K562 (cell line): Measurements from ENCODE around the gene CCDC136. TPM values are rescaled to one million over a fixed set of nuclear protein-coding genes. Genes with fewer than 3 reads are reported as not detected.

ENCODE experiments used
- AFF4 ChIP-seq: sonication (generic); formaldehyde crosslinking; IDR thresholded peaks from 2 replicates; pipeline ENCODE4 v1.8.0; 2023; ENCODE audit warnings: mild to moderate bottlenecking, missing genetic modification reagents
- CBX8 ChIP-seq: fragments of 200-600 bp; sonication (generic); IDR thresholded peaks from 2 replicates; pipeline ENCODE4 v1.6.1; 2012; ENCODE audit warnings: borderline replicate concordance, mixed run types, low read depth, mild to moderate bottlenecking, moderate library complexity, mixed read lengths, low read length, control low read depth, inconsistent platforms; ENCODE audit not compliant: poor library complexity, severe bottlenecking; ENCODE audit errors: extremely low read depth
- DPF2 ChIP-seq: fragments of 450-650 bp; IDR thresholded peaks from 2 replicates; pipeline ENCODE4 v1.6.1; 2016
- HMGN3 ChIP-seq: IDR thresholded peaks from 2 replicates; pipeline ENCODE4 v1.6.1; 2011; ENCODE audit warnings: borderline replicate concordance, low read depth, mild to moderate bottlenecking, mixed read lengths, low read length; ENCODE audit not compliant: insufficient read length; ENCODE audit errors: extremely low read depth
- HMGXB4 ChIP-seq: sonication (generic); formaldehyde crosslinking; IDR thresholded peaks from 2 replicates; pipeline ENCODE4 v1.8.1; 2023; ENCODE audit warnings: mild to moderate bottlenecking, missing genetic modification reagents
- HNRNPK ChIP-seq: fragments of 200-400 bp; formaldehyde crosslinking; IDR thresholded peaks from one replicate; pipeline ENCODE4 v1.6.1; 2018; ENCODE audit warnings: mild to moderate bottlenecking, low read depth, low read length; ENCODE audit not compliant: poor library complexity, severe bottlenecking
- MXI1 ChIP-seq: IDR thresholded peaks from 2 replicates; pipeline ENCODE4 v1.6.1; 2011; ENCODE audit warnings: low read depth, mild to moderate bottlenecking, improper control_type of control experiment, low read length
- PCBP1 ChIP-seq: fragments of 200-400 bp; formaldehyde crosslinking; IDR thresholded peaks from 2 replicates; pipeline ENCODE4 v1.6.1; 2018; ENCODE audit warnings: mild to moderate bottlenecking, low read depth, low read length; ENCODE audit not compliant: poor library complexity, severe bottlenecking
- RAD21 ChIP-seq, 2 experiments: fragments of 250-450 bp in 1 of 2; fragments of 450-650 bp in 1 of 2; sonication (Bioruptor Pico) in 1 of 2; formaldehyde crosslinking in 1 of 2; IDR thresholded peaks in 1 of 2; conservative IDR thresholded peaks in 1 of 2; 2 replicates each; pipeline versions ENCODE4 v1.4.0 to v1.8.0; 2020 to 2022; ENCODE audit warnings: mild to moderate bottlenecking in 2 of 2, moderate library complexity in 1 of 2
- SIRT6 ChIP-seq: IDR thresholded peaks from one replicate; pipeline ENCODE4 v1.6.1; 2012; ENCODE audit warnings: low read depth, mild to moderate bottlenecking, control low read depth, inconsistent platforms, low read length, moderate library complexity
- SNRNP70 ChIP-seq: fragments of 200-400 bp; formaldehyde crosslinking; optimal IDR thresholded peaks from 2 replicates; pipeline ENCODE3; 2017; ENCODE audit warnings: low read depth, low read length
- SRSF3 ChIP-seq: fragments of 200-400 bp; formaldehyde crosslinking; IDR thresholded peaks from 2 replicates; pipeline ENCODE4 v1.6.1; 2016; ENCODE audit warnings: mild to moderate bottlenecking, low read length, moderate library complexity; ENCODE audit not compliant: insufficient read depth
- ZNF3 ChIP-seq: fragments of 250-450 bp; sonication (Bioruptor Pico); IDR thresholded peaks from 2 replicates; pipeline ENCODE4 v1.5.0; 2021; ENCODE audit warnings: mild to moderate bottlenecking, moderate library complexity
- ZNF77 ChIP-seq: fragments of 250-450 bp; sonication (Bioruptor Pico); IDR thresholded peaks from 2 replicates; pipeline ENCODE4 v1.5.0; 2020
- ZNF830 ChIP-seq: fragments of 250-450 bp; sonication (Bioruptor Pico); IDR thresholded peaks from 2 replicates; pipeline ENCODE4 v1.5.0; 2021; ENCODE audit warnings: mild to moderate bottlenecking
- polyA plus RNA-seq, 8 experiments: library from polyadenylated mRNA; depleted of rRNA in 4 of 8; stranded (reverse) in 5 of 8; unstranded in 3 of 8; fragments of >200 nt; fragmentation: Nextera tagmentation in 2 of 8; fragmentation: Illumina TruSeq in 1 of 8; extraction: Ambion mirVana in 2 of 8; extraction: Trizol in 1 of 8; gene quantifications; 2 replicates each; pipeline versions ENCODE4 v1.2.1 to v1.2.3, GENCODE V29; 2011 to 2014; ENCODE audit warnings: inconsistent platforms in 1 of 8, missing spikeins in 1 of 8
- total RNA-seq, 7 experiments: library from RNA; depleted of rRNA in 6 of 7; stranded (reverse); fragments of >200 nt in 6 of 7; fragmentation: Illumina TruSeq in 2 of 7; extraction: Trizol in 2 of 7; gene quantifications; 2 replicates each; pipeline versions ENCODE4 v1.2.1 to v1.2.3, GENCODE V29; 2011 to 2021; ENCODE audit warnings: low replicate concordance in 1 of 7
- TF ChIP-seq, protein P1 (sequence below): fragments of 200-800 bp; sonication (Bioruptor generic); IDR thresholded peaks from 2 replicates; pipeline ENCODE4 v1.6.1; 2017; ENCODE audit warnings: missing genetic modification characterization, missing compliant biosample characterization
- TF ChIP-seq, protein P2 (sequence below): fragments of 450-650 bp; formaldehyde crosslinking; IDR thresholded peaks from 2 replicates; pipeline ENCODE4 v1.4.0; 2020; ENCODE audit warnings: mild to moderate bottlenecking, moderate library complexity

The CCDC136 gene
- total and polyA plus RNA-seq, 9 of the 15 experiments (the other 6 are each of a cell fraction or from before 2014, with no cell fraction given), result 2.4 to 40.8 (median 26.5) TPM

DNA sequence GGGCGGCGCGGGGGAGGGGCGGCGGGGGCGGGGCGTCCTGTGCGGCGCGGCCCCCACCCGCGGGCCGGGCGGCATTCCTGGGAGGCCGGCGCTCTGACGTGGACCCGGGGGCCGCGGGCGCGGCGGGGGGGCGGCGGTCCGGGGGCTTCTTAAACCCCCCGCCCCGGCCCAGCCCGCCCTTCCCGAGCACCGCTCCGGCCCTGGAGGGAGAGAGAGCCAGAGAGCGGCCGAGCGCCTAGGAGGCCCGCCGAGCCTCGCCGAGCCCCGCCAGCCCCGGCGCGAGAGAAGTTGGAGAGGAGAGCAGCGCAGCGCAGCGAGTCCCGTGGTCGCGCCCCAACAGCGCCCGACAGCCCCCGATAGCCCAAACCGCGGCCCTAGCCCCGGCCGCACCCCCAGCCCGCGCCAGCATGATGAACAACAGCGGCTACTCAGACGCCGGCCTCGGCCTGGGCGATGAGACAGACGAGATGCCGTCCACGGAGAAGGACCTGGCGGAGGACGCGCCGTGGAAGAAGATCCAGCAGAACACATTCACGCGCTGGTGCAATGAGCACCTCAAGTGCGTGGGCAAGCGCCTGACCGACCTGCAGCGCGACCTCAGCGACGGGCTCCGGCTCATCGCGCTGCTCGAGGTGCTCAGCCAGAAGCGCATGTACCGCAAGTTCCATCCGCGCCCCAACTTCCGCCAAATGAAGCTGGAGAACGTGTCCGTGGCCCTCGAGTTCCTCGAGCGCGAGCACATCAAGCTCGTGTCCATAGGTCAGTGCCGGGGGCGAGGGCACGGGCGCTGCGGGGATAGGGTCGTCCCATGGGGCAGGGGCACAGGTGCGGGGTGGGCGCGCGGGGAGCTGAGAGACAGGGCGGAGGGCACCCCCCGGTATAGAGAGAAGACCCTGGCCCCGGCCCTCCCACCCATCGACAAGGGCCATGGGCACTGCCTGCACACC, 38.7 kb downstream of the CCDC136 start, which contains the start of gene FLNC (continued):
- TF ChIP-seq, protein P1, sequence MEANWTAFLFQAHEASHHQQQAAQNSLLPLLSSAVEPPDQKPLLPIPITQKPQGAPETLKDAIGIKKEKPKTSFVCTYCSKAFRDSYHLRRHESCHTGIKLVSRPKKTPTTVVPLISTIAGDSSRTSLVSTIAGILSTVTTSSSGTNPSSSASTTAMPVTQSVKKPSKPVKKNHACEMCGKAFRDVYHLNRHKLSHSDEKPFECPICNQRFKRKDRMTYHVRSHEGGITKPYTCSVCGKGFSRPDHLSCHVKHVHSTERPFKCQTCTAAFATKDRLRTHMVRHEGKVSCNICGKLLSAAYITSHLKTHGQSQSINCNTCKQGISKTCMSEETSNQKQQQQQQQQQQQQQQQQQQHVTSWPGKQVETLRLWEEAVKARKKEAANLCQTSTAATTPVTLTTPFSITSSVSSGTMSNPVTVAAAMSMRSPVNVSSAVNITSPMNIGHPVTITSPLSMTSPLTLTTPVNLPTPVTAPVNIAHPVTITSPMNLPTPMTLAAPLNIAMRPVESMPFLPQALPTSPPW (CRISPR knock-in tag), result peak; percentile 98
- no peak for TF ChIP-seq SIRT6
- TF ChIP-seq PCBP1, result no peak
- no peak for TF ChIP-seq ZNF77
- no peak for TF ChIP-seq SRSF3
- TF ChIP-seq HMGN3, result peak; percentile 54
- no peak for TF ChIP-seq ZNF3 (CRISPR knock-in tag)
- TF ChIP-seq, protein P2, sequence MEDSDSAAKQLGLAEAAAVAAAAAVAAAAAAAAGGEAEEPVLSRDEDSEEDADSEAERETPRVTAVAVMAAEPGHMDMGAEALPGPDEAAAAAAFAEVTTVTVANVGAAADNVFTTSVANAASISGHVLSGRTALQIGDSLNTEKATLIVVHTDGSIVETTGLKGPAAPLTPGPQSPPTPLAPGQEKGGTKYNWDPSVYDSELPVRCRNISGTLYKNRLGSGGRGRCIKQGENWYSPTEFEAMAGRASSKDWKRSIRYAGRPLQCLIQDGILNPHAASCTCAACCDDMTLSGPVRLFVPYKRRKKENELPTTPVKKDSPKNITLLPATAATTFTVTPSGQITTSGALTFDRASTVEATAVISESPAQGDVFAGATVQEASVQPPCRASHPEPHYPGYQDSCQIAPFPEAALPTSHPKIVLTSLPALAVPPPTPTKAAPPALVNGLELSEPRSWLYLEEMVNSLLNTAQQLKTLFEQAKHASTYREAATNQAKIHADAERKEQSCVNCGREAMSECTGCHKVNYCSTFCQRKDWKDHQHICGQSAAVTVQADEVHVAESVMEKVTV (CRISPR knock-in tag), result no peak
- no peak for TF ChIP-seq MXI1
- no peak for TF ChIP-seq HNRNPK
- TF ChIP-seq DPF2, result no peak; the same call in 1 of the 2 replicates
- no peak for TF ChIP-seq SNRNP70
- TF ChIP-seq RAD21 (CRISPR knock-in tag; conservative IDR thresholded peaks at IDR 0.05 in 1 of 2, IDR thresholded peaks at IDR 0.05 in 1 of 2), result peak in 1 of 2 experiments; percentile 15; a peak in 1 of 4 replicates
- no peak for TF ChIP-seq CBX8
- TF ChIP-seq HMGXB4 (CRISPR knock-in tag), result peak; percentile 92
- TF ChIP-seq AFF4, result peak; percentile 83
- TF ChIP-seq ZNF830 (CRISPR knock-in tag), result no peak
